SKM-1 treated with dmso at 0.1 percent for 144 hours (cell line): ENCODE measurements around the gene ZNF738.
"Not testable (repeated sequence)": the region's sequence is repeated elsewhere in the genome, so short reads cannot be mapped to it uniquely, and the experiment has no call there.

Experiments
- DNase-seq: peaks from one replicate; lab custom pipeline; 2025; ENCODE audit not compliant: unreplicated experiment; lab: John Stamatoyannopoulos, UW

Gene ZNF738

DNA sequence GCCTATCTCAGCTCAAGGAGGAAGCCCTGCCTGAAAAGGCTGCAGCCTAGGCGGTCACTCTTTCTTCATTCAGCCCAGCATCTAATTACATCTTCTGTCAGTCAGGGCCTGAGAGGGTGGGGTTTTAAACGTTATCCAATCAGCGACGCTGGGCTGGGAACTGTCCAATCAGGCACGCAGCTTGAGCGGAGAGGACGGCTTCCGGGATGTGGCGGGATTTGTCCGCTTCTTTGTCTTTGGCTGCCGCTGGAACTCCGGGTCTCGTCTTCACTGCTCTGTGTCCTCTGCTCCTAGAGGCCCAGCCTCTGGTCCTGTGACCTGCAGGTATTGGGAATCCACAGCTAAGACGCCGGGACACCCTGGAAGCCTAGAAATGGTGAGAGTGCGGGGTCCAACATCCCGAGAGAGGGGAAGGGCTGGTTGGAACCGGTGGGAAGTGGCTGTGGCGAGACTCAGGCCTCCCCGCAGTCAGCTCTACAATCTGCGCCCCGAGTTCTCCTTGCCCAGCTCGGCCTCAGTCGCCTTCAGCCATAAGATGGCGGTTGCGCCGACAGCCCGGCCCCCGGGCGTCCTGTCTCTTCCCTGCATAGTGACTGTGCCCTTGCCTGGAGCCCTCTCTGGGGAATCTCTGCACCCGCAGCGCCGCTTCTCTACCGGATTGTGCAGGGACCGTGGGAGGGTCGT lies at the start of gene ZNF738:
TSS of gene ZNF738 (plus strand) at position 233 of the 684 bp plus-strand sequence. CDS start at position 374, 141 bp downstream.
- peak; percentile 94 for DNase-seq

DNA sequence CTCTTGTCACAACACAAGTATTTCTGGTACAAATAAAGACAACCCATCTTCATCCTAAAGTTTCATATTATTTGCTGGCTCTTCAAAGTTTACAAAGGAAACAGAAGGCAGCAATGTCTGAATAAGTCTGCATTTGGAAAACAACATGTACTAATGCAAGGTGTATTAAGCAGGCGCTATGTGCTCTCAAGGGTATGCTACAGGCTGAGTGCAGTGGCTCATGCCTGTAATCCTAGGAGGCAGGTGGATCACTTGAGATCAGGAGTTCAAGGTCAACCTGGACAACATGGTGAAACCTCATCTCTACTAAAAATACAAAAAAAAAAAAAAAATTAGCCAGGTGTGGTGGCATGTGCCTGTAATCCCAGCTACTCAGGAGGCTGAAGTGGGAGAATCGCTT lies 46.0 kb upstream of the ZNF738 start:
- not testable (repeated sequence) for DNase-seq

DNA sequence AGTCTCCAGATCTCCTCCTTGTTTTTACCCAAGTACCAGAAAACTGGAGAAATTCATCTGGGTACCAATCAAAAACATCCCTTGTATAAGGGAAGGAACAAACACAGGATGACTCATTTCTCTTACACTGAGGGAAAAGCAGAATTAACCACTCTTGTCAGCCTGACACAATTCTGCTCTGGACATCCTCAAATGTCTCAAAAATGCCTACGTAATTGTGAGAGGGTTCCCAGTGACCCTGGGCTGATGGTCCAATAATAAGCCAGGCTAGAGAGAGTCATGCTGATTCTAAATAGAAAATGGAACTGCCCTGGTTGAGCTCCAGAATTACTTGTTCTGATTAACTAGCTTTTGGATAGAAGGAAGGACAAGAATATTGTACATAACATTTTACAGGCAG lies 44.1 kb upstream of the ZNF738 start:
- no peak for DNase-seq

DNA sequence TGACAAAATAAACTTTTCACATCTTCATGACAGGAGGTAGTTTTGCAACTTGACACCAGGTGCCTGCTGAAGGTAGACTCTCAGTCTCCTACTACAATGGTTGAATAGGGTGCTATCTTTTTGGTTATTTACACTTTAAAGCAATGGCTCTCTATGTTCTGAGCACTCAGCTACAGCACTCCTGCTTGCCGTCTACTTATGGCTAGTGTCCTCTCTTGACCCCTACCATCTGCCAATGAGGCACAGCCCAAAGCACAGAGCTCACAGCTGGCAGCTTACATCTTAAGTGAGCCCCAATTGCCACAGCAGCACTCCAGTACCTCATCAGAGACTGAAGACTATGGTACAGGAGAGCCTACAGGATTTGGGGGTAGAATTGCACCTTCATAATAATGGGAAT lies 41.0 kb upstream of the ZNF738 start:
- DNase-seq: no peak

DNA sequence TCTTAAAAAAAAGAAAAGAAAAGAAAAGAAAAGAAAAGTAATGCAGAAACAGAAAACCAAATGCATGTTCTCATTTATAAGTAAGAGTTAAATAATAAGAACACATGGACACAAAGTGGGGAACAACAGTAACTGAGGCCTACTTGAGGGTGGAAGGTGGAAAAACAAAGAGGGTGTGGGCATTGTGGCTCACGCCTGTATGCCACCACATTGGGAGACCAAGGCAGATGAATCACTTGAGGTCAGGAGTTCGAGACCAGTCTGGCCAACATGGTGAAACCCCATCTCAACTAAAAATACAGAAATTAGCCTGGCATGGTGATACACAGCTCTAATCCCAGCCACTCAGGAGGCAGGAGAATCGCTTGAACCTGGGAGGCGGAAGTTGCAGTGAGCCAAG lies 37.7 kb upstream of the ZNF738 start:
- DNase-seq: no peak

DNA sequence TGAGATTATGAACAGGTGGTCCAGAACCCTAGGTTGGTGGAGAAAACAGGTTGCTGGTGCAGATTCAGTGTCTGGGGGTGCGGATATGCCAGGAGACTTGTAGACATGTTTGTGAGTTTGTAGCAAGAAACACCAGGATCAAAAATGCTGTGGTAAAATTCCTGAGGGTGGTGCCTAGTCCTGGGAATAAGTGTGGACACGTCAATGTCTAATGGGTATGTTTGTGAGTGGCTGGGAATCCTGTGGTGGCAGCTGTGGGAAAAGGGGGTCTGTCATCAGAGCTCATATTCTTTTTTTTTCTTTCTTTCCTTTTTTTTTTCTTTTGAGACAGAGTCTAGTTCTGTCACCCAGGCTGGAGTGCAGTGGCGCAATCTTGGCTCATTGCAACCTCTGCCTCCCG lies 36.8 kb upstream of the ZNF738 start:
- no peak for DNase-seq

DNA sequence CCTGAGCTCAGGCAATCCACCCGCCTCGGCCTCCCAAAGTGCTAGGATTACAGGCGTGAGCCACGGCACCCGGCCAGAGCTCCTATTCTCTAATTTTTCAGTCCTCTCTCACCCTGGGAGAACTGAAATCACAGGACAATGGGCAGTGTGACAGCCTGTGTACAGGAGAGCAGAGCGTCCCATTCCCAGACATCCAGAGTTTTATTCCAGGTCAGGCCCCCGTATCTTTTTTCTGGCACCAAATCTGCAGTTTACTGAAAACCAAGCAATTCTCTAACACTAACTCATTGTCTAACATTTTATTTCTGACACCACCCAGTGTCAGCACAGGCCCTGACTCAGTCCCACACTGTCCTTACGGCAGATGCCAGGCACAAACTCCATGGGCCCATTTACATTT lies 36.3 kb upstream of the ZNF738 start:
- DNase-seq: no peak

DNA sequence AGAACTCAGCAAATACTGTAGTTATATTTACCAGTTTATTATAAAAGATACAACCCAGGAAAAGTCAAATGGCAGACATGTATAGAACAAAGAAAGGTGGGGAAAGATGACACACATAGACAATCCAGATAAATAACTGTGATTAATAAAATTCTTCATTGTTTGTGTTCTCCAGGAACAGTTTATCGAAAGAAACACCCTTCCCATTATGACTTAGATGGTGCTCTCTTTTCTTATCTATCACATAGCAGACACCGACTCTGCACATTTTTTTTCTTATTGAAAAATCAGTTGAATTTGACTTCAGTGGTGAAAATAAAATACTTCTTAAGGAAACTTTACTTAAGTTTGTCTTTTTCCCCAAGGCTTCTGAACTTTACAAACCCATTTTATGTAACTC lies 35.8 kb upstream of the ZNF738 start:
- no peak for DNase-seq

DNA sequence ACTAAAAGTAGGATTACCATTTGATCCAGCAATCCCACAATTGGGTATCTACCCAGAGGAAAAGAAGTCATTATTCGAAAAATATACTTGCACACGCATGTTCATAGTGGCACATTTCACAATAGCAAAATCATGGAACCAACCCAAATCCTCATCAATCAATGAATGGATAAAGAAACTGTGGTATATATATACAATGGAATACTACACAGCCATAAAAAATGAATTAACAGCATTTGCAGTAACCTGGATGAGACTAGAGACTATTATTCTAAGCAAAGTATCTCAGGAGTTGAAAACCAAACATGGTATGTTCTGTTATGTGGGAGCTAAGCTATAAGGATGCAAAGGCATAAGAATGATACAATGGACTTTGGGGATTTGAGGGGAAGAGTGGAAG lies 32.6 kb upstream of the ZNF738 start:
- DNase-seq: no peak

DNA sequence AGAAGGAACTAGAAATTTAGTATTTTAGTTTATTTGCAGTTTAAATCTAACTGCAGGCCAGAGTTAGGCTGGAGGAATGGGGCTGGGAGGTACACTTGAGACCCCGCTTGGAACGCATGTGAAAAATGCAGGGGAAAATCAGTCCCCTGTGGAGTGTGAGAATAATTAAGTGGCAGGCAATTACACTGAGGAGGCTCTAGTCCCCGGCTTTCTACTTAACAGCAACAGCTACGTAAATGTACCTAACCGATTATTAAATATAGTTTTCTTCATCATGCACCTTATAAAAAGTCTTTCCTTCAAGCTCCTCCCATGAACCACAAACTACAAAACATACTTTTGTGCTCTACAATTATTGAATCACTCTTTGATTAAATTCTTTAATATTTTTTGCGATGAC lies 30.4 kb upstream of the ZNF738 start:
- no peak for DNase-seq

DNA sequence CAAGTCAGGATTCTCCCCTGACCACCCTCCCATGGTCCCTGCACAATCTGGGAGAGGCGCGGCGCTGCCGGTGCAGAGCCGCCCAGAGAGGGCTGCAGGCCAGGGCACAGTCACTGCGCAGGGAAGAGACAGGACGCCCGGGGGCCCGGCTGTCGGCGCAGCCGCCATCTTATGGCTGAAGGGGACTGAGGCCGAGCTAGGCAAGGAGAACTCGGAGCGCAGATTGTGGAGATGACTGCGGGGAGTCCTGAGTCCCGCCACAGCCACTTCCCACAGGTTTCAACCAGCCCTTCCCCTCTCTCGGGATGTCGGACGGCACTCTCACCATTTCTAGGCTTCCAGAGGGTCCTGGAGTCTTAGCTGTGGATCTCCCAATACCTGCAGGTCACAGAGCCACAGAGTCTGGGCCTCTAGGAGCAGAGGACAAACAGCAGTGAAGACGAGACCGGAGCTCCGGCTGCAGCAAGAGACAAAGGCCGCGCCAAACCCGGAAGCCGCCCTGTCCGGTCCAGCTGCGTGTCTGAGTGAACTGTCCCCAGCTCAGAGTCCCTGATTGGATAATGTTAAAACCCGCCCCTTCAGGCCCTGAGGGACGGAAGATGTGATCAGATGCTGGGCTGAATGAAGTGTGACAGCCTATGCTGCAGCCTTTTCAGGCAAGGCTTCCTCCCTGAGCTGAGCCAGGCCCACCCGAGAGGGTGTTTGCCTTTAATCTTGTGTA lies 29.8 kb upstream of the ZNF738 start, which contains the start of gene ZNF708:
TSS of gene ZNF708 (minus strand) at position 526 of the 721 bp plus-strand sequence. CDS start at position 328, 198 bp downstream.
- peak; percentile 91 for DNase-seq

DNA sequence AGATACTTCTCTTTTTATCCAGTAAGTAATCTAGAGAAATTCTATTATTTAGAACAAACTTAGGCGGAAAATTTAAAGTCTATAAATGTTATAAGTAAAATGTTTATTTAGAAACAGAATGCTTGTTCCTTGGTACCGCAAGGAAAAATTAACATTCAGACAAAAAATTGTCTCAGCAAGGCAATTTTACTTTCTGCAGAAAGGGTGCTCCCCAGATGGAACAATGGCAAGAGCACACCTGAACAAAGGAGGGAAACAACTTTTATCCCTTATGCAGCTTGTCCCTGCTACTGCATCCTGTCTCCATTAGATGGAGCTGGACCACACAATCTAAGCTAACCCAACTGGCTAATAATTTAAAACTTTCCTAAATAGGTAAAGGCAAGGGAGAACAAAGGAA lies 23.1 kb upstream of the ZNF738 start:
- no peak for DNase-seq

DNA sequence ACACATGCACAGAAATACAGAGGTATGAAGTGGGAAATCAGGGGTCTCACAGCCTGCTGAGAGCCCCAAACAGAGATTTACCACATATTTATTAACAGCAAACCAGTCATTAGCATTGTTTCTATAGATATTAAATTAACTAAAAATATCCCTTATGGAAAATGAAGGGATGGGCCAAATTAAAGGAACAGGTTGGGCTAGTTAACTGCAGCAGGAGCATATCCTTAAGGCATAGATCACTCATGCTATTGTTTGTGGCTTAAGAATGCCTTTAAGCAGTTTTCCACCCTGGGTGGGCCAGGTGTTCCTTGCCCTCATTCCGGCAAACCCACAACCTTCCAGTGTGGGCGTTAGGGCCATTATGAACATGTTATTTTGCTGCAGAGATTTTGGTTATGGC lies 14.0 kb upstream of the ZNF738 start:
- not testable (repeated sequence) for DNase-seq

DNA sequence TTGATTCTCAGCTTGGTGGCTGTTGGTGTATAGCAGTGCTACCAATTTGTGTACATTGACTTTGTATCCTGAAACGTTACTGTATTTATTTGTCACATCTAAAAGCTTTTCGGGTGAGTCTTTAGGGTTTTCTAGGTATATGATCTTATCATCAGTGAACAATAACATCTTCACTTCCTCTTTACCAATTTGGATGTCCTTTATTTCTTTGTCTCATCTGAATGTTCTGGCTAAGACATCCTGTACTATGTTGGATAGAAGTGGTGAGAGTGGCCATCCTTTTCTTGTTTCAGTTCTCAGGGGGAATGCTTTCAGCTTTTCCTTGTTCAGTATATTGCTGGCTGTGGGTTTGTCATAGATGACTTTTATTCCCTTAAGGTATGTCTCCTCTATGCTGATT lies 6.0 kb upstream of the ZNF738 start:
- no peak for DNase-seq

DNA sequence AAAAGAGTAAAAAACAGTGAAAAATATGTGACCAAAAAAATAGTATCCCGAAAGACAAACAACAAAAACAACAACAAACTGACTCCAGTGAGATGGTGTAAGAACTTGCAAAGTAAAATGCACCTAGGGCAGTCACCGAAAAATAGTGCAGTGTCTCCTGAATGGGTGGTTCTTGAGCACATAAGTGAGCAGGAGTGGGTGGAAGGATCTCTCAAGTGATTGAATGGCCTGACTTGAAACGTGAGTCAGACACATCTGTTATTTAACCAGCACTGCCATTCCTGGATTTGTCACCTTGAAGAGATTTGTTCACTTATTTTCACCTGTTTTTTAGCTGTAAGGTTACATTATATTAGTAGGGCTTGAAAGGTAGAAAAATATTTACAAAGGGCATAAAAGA lies 3.5 kb downstream of the ZNF738 start:
- no peak for DNase-seq

DNA sequence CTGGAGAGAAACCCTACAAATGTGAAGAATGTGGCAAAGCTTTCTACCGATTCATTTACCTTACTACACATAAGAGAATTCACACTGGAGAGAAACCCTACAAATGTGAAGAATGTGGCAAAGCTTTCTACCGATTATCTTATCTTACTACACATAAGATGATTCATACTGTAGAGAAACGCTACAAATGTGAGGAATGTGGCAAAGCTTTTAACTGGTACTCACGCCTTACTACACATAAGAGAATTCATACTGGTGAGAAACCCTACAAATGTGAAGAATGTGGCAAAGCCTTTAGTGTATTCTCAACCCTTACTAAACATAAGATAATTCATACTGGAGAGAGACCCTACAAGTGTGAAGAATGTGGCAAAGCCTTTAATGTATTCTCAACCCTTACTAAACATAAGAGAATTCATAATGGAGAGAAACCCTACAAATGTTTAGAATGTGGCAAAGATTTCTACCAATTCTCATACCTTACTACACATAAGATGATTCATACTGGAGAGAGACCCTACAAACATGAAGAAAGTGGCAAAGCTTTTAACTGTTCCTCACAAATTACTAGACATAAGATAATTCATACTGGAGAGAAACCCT lies 25.3 kb downstream of the ZNF738 start:
- no peak for DNase-seq

DNA sequence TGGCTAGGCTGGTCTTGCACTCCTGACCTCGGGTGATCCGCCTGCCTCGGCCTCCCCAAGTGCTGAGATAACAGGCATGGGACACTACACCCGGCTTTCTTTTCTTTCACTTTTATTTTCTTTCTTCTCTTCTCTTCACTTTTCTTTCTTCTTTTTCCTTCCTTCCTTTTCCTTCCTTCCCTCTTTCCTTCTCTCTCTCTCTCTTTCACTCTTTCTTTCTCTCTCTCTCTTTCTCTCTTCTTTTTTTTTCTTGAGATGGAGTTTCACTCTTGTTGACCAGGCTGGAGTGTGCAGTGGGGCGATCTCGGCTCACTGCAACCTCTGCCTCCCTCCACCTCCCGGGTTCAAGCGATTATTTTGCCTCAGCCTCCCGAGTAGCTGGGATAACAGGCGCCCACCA lies 37.3 kb downstream of the ZNF738 start:
- DNase-seq: no peak

DNA sequence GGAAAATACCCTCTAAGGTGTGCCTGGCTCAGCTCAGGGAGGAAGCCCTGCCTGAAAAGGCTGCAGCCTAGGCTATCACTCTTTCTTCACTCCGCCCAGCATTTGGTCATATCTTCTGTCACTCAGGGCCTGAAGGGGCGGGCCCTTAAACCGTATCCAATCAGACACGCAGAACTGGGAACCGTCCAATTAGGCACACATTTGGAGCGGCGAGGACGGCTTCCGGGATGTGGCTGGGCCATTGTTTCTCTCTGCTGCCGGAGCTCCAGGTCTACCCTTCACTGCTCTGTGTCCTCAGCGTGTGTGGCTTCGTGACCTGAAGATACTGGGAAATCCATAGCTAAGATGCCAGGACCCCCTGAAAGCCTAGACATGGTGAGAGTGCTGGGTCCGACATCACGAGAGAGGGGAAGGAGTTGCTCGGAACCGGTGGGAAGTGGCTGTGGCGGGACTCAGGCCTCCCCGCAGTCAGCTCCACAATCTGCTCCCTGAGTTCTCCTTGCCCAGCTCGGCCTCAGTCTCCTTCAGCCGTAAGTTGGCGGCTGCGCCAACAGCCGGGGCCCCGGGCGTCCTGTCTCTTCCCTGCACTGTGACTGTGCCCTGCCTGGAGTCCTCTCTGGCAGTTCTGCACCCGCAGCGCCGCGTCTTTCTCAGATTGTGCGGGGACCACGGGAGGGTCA lies 38.2 kb downstream of the ZNF738 start, which contains the start of gene ZNF493:
TSS of gene ZNF493 (plus strand) at position 241 of the 680 bp plus-strand sequence. CDS start at position 346, 105 bp downstream.
- peak; percentile 93 for DNase-seq

DNA sequence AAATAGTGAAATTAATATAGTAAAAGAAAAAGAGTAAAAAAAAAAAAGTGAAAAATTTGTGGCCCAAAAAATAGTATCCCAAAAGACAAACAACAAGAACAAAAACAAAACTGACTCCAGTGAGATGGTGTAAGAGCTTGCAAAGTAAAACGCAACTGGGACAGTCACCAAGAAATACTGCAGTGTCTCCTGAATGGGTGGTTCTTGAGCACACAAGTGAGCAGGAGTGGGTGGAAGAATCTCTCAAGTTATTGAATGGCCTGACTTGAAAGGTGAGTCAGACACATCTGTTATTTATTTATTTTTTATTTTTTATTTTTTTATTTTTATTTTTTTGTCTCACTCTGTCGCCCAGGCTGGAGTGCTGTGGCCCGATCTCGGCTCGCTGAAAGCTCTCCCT lies 40.1 kb downstream of the ZNF738 start:
- DNase-seq: no peak

DNA sequence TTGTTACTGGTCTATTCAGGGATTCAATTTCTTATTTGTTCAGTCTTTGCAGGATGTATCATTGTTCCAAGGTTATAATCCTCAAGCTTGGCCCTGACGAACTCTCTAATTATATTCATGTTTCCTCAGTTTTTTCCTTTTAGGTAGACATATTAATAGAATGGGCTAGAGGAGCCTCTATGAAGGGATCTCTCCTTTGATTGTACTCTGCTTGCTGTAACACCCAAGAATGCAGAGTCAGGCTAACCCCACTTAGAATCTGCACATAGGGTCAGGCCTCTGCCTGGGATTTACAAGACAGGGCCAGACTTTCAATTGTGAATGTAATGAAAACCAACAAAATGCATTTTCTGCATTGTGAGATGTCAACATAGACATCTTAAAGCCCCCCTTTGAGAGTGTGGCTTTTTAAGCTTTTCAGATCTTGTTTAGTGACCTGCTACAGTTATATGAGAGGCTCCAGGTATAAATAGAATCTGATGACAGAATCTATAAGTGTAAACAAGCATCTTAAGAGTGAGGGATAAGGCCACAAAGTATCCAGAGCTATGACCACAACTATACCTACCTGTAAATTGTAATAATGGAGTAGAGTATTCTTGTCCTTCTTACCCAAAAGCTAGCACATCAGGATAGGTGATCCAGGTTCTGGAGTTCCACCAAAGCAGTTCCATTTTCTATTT lies 43.6 kb downstream of the ZNF738 start:
- no peak for DNase-seq

DNA sequence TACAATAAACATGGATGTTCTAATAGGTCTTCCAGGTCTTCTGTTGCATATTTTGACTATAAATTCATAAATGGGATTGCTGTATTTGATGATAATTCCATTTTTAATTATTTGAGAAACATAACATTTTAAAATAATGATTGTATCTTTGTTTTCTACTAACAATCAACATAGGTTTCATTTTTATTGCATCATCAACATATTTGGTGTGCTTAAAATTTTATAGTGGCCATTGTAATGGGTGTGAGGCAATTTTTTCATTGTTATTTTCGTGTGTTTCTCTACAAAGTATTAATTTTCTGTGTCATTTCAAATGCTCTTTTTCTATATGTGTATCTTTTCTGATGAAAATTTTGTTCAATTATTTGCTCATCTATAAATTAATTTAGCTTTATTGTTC lies 51.4 kb downstream of the ZNF738 start:
- no peak for DNase-seq
